ENCODE measurements around the gene SOHLH2.

GRCh38 chr13:36157480-36157879 lies 56.9 kb downstream of the SOHLH2 start:
- TF ChIP-seq CTCF (conservative IDR thresholded peaks at IDR 0.05; ENCODE audit: low read depth, low read length) = no peak
- no peak for TF ChIP-seq EZH2 (IDR thresholded peaks at IDR 0.05; ENCODE audit: borderline replicate concordance, low read depth, low read length, poor library complexity, severe bottlenecking)
